GM20000 (cell line): Measurements from ENCODE around the gene SRRM1.

Experiments
- DNase-seq: peaks from one replicate; pipeline ENCODE4 v3.0.0; 2012; ENCODE audit warnings: low spot score
- TF ChIP-seq, protein P1 (sequence below): IDR thresholded peaks from 2 replicates; pipeline ENCODE4 v1.5.1; 2012; ENCODE audit warnings: mild to moderate bottlenecking, control low read depth; ENCODE audit errors: extremely low read depth, missing control alignments

The SRRM1 gene

DNA sequence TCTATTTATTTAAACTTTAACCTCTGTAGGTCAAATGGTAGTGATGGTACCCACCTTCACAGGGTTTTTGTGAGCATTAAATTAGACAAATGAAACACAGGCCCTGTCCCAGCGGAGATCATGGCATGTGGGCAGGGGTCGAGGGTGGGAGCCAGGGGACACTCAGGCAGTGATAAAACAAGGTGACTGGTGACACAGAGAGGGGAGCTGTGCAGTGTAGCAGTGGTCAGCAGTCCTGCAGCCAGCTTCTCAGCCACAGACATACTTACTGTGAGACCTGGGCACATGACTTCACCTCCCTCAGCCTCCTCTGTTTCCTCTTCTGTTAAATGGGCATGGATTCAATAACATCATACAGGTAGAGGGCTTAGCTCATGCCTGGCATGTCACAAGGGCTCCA, 44.9 kb downstream of the SRRM1 start:
- TF ChIP-seq, protein P1, sequence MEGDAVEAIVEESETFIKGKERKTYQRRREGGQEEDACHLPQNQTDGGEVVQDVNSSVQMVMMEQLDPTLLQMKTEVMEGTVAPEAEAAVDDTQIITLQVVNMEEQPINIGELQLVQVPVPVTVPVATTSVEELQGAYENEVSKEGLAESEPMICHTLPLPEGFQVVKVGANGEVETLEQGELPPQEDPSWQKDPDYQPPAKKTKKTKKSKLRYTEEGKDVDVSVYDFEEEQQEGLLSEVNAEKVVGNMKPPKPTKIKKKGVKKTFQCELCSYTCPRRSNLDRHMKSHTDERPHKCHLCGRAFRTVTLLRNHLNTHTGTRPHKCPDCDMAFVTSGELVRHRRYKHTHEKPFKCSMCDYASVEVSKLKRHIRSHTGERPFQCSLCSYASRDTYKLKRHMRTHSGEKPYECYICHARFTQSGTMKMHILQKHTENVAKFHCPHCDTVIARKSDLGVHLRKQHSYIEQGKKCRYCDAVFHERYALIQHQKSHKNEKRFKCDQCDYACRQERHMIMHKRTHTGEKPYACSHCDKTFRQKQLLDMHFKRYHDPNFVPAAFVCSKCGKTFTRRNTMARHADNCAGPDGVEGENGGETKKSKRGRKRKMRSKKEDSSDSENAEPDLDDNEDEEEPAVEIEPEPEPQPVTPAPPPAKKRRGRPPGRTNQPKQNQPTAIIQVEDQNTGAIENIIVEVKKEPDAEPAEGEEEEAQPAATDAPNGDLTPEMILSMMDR, result no peak

GRCh38 chr1:24688621-24689195, 45.6 kb downstream of the SRRM1 start:
- TF ChIP-seq, protein P1, result peak; percentile 89
- DNase-seq, result peak; percentile 81

More for the DNA sequence above, 44.9 kb downstream of the SRRM1 start:
- DNase-seq, result no peak

DNA sequence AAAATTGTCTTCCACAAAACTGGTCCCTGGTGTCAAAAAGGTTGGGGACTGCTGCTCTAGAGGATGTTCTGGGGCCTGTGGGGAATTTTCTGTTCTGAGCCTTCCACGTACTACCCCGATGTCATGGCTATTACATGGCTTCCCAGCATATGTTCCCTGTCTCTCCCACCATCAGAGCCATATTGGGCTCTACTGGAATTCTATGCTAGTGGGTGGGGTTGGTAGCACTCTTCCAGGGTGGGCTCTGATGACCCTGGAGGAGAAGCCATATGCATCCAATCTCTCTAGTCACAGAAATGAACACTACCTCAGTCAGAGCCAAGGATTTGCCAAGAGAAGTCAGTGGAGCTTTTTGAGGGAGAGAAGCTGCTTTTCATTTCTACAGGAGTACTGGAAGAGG, 47.9 kb downstream of the SRRM1 start:
- DNase-seq, result no peak
- TF ChIP-seq, protein P1, result no peak

DNA sequence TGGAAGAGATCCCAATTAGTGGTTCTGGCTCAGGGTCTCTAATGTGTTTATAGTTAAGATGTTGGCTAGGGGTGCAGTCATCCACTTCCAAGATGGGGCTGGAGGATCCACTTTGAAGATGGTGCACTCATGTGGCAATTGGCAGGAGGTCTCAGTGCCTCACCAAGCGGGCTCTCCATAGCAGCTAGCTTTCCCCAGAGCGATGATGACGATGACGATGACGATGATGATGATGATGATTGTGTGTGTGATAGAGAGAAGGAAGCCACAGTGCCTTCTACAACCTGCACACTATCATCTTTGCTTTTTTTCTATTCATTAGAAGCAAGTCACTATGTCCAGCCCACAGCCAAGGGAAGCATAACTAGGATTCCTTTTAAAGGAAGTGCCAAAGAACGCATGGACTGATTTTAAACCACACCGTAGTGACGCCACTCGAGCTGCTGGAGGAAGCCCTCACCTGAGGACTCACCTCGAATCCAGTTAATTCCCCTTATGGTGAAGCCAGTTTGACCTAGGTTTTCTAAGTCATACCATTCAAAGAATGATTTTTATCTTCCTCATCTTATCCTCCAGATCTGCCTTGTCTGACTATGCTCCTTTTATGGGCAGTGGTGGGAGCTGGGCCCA, 49.4 kb downstream of the SRRM1 start:
- no peak for DNase-seq
- TF ChIP-seq, protein P1, result no peak

GRCh38 chr1:24693827-24694379, 50.8 kb downstream of the SRRM1 start:
- no peak for DNase-seq
- TF ChIP-seq, protein P1, result no peak

- peak; percentile 54 for DNase-seq
- TF ChIP-seq, protein P1, result no peak
Measured at GRCh38 chr1:24694380-24694843, 51.3 kb downstream of the SRRM1 start.

GRCh38 chr1:24695202-24695974, 52.3 kb downstream of the SRRM1 start:
- TF ChIP-seq, protein P1, result no peak
- no peak for DNase-seq
